Neural cell (in vitro differentiated cells): Measurements from ENCODE around the gene INO80E.

Experiments
- EP300 ChIP-seq: fragments of 450-650 bp; conservative IDR thresholded peaks from 2 replicates; pipeline ENCODE4 v1.6.1; 2014; ENCODE audit warnings: antibody characterized with exemption, mild to moderate bottlenecking, moderate library complexity; ENCODE audit not compliant: poor library complexity, severe bottlenecking
- TF ChIP-seq, protein P1 (sequence below): fragments of 450-650 bp; IDR thresholded peaks from 2 replicates; pipeline ENCODE4 v1.5.1; 2014; ENCODE audit warnings: antibody characterized with exemption, mild to moderate bottlenecking, moderate library complexity; ENCODE audit not compliant: poor library complexity, severe bottlenecking
- TF ChIP-seq, protein P2 (sequence below): IDR thresholded peaks from 2 replicates; pipeline ENCODE4 v1.6.1; 2012; ENCODE audit warnings: borderline replicate concordance

DNA sequence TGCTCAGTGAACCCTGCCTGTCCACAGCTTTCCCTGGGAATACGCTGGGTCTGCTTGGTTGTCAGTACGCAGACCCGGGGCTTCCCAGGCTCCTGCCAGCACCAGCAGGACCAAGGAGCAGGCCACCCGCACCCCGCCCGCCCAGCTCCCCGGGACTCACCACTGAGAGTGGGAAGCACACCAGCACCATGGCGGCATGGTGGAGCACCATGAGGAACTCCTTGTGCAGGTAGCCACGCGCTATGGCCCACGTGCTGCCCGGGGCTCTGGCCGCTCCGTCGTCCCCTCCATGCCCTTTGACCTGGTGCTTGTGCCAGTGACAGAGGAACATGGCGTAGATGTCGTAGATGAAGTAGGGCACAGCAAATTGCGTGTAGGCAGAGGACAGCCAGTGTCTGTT lies 30.4 kb downstream of the INO80E start:
- TF ChIP-seq, protein P1, sequence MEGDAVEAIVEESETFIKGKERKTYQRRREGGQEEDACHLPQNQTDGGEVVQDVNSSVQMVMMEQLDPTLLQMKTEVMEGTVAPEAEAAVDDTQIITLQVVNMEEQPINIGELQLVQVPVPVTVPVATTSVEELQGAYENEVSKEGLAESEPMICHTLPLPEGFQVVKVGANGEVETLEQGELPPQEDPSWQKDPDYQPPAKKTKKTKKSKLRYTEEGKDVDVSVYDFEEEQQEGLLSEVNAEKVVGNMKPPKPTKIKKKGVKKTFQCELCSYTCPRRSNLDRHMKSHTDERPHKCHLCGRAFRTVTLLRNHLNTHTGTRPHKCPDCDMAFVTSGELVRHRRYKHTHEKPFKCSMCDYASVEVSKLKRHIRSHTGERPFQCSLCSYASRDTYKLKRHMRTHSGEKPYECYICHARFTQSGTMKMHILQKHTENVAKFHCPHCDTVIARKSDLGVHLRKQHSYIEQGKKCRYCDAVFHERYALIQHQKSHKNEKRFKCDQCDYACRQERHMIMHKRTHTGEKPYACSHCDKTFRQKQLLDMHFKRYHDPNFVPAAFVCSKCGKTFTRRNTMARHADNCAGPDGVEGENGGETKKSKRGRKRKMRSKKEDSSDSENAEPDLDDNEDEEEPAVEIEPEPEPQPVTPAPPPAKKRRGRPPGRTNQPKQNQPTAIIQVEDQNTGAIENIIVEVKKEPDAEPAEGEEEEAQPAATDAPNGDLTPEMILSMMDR, result no peak
- TF ChIP-seq EP300, result no peak
- TF ChIP-seq, protein P2, sequence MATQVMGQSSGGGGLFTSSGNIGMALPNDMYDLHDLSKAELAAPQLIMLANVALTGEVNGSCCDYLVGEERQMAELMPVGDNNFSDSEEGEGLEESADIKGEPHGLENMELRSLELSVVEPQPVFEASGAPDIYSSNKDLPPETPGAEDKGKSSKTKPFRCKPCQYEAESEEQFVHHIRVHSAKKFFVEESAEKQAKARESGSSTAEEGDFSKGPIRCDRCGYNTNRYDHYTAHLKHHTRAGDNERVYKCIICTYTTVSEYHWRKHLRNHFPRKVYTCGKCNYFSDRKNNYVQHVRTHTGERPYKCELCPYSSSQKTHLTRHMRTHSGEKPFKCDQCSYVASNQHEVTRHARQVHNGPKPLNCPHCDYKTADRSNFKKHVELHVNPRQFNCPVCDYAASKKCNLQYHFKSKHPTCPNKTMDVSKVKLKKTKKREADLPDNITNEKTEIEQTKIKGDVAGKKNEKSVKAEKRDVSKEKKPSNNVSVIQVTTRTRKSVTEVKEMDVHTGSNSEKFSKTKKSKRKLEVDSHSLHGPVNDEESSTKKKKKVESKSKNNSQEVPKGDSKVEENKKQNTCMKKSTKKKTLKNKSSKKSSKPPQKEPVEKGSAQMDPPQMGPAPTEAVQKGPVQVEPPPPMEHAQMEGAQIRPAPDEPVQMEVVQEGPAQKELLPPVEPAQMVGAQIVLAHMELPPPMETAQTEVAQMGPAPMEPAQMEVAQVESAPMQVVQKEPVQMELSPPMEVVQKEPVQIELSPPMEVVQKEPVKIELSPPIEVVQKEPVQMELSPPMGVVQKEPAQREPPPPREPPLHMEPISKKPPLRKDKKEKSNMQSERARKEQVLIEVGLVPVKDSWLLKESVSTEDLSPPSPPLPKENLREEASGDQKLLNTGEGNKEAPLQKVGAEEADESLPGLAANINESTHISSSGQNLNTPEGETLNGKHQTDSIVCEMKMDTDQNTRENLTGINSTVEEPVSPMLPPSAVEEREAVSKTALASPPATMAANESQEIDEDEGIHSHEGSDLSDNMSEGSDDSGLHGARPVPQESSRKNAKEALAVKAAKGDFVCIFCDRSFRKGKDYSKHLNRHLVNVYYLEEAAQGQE, result no peak
